ENCODE data around the gene CASS4. TPM values are rescaled to one million over a fixed set of nuclear protein-coding genes. Genes with fewer than 3 reads are reported as not detected.

The CASS4 gene
- total RNA-seq, 1 experiment from 2014 or later, result 0.15 TPM

DNA sequence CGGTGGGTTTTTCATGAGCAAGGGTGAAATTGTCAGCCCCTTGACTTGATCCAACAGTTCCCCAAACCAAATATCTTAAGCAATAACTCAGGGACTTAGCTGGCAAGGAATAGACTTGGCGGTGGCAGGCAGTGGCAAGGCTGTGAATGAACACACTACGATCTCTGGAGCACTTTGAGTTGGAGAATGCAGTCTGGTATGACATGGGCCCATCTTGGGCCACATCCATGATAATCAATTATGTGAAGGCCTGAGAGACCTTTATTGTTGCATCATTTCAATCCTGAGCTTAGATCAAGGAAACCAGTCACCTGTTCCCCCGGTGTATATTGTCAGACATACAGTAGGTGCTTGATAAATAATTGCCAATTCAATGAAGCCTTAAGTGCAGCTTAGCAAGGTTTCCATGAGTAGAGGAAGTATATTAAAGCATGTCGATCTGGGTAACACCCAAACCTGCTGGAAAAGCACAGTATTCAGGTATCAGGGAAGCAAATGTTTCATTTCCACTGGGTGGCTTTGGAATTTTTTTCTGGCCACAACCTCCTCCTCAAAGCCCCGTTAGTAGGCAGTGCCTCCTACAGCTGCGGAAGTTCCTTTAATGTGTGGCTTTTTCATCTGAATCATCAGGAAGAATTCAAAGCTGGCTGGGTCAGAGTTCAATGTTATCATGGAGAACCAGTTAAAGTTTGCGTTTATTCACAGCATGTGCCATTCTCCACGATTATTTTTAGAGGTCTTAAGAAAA lies 10.2 kb downstream of the CASS4 start:
- POLR2A ChIA-PET, result no interaction called here
- DNase-seq (ENCODE audit: low read depth, low spot score) (no peak), ATAC-seq (peak; percentile 65; the same call in 1 of the 2 replicates)
- H3K27ac ChIP-seq (ENCODE audit: low read length), result no peak overlapping the region
- no peaks in the 10 kb centered on the region for H3K27me3 ChIP-seq (ENCODE audit: control insufficient read depth, insufficient read depth, low read length)
- H3K36me3 ChIP-seq (ENCODE audit: control insufficient read depth, insufficient read depth, low read length), result no peaks in the 10 kb centered on the region
- CTCF ChIA-PET, result no interaction called here
- intact Hi-C loops (cut with micrococcal nuclease; ENCODE audit: unreplicated experiment) (no loop called here), in situ Hi-C loops (cut with HindIII; ENCODE audit: low pct_unique_long_range_greater_than_20kb, low sequenced_read_pairs) (no loop called here)
- H3K9me3 ChIP-seq (ENCODE audit: control insufficient read depth, insufficient read depth, low read depth, low read length), result no peaks in the 10 kb centered on the region
- no peaks in the 10 kb centered on the region for H3K4me1 ChIP-seq (ENCODE audit: control insufficient read depth, insufficient read depth, low read length)
- no peak overlapping the region for H3K4me3 ChIP-seq (ENCODE audit: low read depth in 2 of 2, low read length in 2 of 2)
- TF ChIP-seq, protein P1, sequence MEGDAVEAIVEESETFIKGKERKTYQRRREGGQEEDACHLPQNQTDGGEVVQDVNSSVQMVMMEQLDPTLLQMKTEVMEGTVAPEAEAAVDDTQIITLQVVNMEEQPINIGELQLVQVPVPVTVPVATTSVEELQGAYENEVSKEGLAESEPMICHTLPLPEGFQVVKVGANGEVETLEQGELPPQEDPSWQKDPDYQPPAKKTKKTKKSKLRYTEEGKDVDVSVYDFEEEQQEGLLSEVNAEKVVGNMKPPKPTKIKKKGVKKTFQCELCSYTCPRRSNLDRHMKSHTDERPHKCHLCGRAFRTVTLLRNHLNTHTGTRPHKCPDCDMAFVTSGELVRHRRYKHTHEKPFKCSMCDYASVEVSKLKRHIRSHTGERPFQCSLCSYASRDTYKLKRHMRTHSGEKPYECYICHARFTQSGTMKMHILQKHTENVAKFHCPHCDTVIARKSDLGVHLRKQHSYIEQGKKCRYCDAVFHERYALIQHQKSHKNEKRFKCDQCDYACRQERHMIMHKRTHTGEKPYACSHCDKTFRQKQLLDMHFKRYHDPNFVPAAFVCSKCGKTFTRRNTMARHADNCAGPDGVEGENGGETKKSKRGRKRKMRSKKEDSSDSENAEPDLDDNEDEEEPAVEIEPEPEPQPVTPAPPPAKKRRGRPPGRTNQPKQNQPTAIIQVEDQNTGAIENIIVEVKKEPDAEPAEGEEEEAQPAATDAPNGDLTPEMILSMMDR (IDR thresholded peaks at IDR 0.05), result no peak
- TF ChIP-seq SIN3A (IDR thresholded peaks at IDR 0.05; ENCODE audit: borderline replicate concordance, insufficient read depth, low read depth, low read length), result no peak
- no TSS peak for BruUV-seq (replicated peaks)

DNA sequence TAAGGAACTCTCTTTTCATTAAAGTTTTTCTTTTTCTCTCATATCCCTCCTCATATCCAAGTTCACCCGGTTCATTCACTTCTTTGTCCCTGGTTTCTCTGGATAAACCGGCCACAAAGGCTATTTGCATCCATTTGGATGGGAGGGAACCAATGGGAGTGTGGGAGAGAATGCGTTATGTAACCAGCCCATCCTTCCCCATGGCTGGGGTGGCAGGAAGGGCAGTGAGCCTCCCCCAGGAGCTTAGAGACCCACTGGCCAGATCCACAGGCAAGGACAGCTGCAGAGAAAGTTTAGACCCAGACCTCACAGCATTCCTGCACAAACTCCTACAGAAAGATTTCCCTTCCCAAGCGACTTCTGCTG lies 10.7 kb downstream of the CASS4 start:
- H3K27ac ChIP-seq (ENCODE audit: low read length), result no peak overlapping the region
- H3K9me3 ChIP-seq (ENCODE audit: control insufficient read depth, insufficient read depth, low read depth, low read length), result no peaks in the 10 kb centered on the region
- ChIA-PET POLR2A (no interaction called here), CTCF (no interaction called here)
- ATAC-seq, result no peak
- no peaks in the 10 kb centered on the region for H3K27me3 ChIP-seq (ENCODE audit: control insufficient read depth, insufficient read depth, low read length)
- intact Hi-C loops (cut with micrococcal nuclease; ENCODE audit: unreplicated experiment) (no loop called here), in situ Hi-C loops (cut with HindIII; ENCODE audit: low pct_unique_long_range_greater_than_20kb, low sequenced_read_pairs) (no loop called here)
- no peaks in the 10 kb centered on the region for H3K36me3 ChIP-seq (ENCODE audit: control insufficient read depth, insufficient read depth, low read length)
- no peak for DNase-seq (ENCODE audit: low read depth, low spot score)
- H3K4me1 ChIP-seq (ENCODE audit: control insufficient read depth, insufficient read depth, low read length), result no peaks in the 10 kb centered on the region
- H3K4me3 ChIP-seq (ENCODE audit: low read depth in 2 of 2, low read length in 2 of 2), result no peak overlapping the region
- BruUV-seq (replicated peaks), result no TSS peak
- TF ChIP-seq, protein P1 (IDR thresholded peaks at IDR 0.05), result no peak
- TF ChIP-seq SIN3A (IDR thresholded peaks at IDR 0.05; ENCODE audit: borderline replicate concordance, insufficient read depth, low read depth, low read length) (no peak), POLR2AphosphoS5 (IDR thresholded peaks at IDR 0.05; ENCODE audit: low read depth, low read length) (no peak), TCF7L2 (IDR thresholded peaks at IDR 0.05; ENCODE audit: low read depth, low read length) (no peak)
- TF ChIP-seq, protein P2, sequence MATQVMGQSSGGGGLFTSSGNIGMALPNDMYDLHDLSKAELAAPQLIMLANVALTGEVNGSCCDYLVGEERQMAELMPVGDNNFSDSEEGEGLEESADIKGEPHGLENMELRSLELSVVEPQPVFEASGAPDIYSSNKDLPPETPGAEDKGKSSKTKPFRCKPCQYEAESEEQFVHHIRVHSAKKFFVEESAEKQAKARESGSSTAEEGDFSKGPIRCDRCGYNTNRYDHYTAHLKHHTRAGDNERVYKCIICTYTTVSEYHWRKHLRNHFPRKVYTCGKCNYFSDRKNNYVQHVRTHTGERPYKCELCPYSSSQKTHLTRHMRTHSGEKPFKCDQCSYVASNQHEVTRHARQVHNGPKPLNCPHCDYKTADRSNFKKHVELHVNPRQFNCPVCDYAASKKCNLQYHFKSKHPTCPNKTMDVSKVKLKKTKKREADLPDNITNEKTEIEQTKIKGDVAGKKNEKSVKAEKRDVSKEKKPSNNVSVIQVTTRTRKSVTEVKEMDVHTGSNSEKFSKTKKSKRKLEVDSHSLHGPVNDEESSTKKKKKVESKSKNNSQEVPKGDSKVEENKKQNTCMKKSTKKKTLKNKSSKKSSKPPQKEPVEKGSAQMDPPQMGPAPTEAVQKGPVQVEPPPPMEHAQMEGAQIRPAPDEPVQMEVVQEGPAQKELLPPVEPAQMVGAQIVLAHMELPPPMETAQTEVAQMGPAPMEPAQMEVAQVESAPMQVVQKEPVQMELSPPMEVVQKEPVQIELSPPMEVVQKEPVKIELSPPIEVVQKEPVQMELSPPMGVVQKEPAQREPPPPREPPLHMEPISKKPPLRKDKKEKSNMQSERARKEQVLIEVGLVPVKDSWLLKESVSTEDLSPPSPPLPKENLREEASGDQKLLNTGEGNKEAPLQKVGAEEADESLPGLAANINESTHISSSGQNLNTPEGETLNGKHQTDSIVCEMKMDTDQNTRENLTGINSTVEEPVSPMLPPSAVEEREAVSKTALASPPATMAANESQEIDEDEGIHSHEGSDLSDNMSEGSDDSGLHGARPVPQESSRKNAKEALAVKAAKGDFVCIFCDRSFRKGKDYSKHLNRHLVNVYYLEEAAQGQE (IDR thresholded peaks at IDR 0.05; ENCODE audit: insufficient read depth in 1 of 2, low read depth in 2 of 2, low read length in 1 of 2), result no peak

Data from Panc1 (cell line).